HL-60/S4 treated with phorbol 12-myristate 13-acetate at 8.2 ng/mL for 4 days and 3 days (cell line): Measurements from ENCODE around the gene LCN12.
"Not testable (repeated sequence)": the region's sequence is repeated elsewhere in the genome, so short reads cannot be mapped to it uniquely, and the experiment has no call there.

Experiments
- in situ Hi-C: fragments of 300-500 bp; cut with MboI; formaldehyde crosslinking; loops from 2 replicates; pipeline ENCODE4 v1.15.0; 2022; ENCODE audit warnings: low sequenced_read_pairs

Gene LCN12

DNA sequence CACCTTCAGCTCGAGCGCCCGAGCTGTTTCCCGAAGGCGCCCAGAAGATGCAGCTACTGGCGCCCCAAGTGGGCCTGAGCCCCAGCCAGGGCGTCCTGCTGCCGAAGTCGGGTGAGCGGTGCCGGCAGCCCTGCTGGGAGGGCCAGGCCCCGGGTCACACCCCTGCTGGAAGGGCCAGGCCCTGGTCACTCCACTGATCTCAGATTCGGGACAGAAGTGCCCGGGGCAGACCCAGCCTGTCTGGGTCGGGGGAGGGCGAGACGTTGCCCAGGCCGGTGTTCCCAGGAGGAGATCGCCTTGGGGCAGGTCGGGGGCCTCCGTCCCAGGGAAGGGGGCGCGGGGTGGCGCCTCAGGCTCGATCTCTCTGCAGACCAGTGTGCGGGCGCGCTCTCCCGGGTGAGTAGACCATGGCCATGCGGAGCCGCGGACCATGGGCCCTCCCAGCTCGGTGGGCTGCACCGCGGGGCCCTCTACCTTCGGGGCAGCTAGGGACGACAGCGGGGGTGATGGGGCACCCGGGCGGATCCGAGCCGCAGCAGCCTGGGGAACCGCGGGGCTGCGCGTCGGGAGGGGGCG lies 33.0 kb downstream of the LCN12 start:
- in situ Hi-C loops, result no loop called here

DNA sequence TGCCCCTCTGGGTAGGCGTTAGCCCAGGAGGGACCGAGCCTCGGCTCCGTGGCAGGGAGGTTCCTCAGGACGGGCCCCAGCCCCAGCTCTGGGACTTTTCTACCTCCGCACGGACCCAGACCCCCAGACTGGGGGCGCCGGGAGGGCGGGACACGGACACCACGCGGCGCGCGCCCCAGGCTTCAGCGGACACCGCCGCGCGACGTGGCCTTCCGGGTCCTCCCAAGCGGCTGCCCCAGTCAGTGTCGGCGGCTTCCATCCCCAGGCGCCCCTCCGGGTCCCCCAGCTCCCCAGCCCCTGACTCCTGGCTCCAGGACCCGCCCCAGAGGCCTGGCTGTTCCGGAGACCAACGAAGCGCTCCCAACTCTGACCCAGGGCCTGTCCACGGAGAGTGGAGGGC lies 33.8 kb downstream of the LCN12 start:
- in situ Hi-C loops, result no loop called here

DNA sequence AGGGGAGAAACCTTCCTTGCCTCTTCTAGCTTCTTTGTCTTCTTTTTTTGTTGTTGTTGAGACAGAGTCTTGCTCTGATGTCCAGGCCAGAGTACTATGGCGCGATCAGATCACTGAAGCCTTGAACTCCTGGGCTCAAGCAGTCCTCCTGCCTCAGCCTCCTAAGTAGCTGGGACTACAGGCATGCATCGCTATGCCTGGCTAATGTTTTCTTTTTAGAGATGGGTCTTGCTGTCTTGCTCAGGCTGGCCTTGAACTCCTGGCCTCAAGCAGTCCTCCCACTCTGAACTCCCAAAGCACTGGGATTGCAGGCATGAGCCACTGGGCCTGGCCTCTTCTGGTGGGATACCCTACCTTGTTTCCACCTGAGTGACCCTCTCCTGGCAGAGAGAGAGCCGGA lies 36.8 kb downstream of the LCN12 start:
- in situ Hi-C loops, result no loop called here

DNA sequence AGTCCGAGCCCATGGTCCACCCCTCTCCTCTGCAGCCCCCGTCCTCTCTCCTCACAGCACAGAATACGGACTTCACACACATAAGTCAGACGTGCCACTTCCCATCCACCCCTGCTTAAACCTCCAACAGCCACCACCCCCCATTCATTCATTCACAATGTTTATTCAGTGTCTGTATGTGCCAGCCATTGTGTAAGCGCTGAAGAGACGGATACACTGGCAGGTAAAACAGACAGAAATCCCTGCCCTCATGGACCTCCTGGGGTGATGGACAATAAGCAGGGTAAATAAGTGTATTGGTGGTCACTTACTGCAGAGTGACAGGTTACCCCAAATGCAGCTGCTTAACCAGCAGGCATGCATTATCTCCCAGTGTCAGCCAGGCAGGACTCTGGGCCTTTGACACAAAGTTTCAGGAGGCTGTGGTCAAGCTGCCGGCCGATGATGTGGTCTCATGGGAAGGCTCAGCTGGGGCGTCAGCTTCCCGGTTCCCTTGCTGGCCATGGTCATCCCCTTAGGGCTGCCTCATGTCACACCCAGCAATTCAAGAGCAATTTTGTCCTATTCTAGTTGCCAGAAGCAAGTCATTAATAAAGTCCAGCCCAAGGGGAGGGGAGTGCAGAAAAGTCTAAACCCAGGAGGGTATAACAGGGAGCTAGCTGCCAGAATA lies 38.3 kb downstream of the LCN12 start:
- in situ Hi-C loops, result no loop called here

DNA sequence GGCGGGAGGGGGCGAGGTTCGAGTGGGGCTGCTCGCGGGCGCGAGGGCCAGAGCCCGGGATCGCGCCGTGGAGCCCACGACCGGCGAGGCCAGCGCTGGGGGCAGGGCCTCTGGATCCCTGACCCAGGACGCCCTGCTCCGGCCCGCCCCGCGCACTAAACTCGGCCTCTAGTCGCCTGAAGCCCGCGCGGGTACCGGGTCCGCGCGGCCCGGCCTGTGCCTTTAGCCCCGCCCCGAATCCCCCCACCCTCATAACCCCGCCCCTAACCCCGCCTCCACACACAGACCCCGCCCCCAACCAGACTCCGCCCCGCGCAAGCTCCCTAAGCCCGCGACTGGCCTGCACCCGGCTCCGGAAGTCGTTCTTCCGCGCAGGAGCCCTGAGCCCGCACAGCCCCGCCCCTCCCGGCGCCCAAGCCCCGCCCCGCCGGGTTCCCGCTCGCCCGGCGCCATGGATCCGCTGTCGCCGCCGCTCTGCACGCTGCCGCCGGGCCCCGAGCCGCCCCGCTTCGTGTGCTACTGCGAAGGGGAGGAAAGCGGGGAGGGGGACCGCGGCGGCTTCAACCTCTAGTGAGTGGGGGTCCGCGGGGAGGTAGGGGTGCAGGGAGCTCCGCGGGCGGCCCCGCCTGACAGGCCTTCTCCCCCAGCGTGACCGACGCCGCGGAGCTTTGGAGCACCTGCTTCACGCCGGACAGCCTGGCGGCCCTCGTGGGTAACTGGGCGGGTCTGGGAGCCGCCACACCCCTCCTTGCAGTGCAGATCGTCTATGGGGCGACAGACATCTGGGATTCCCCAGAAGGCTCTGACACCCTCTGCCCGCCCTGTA lies 40.1 kb downstream of the LCN12 start, which contains the start of gene PAXX:
Gene PAXX, plus strand, starts transcription at position 430 of the 826 bp plus-strand sequence. Its CDS starts 22 bp downstream, at position 452.
- in situ Hi-C loops, result no loop called here

DNA sequence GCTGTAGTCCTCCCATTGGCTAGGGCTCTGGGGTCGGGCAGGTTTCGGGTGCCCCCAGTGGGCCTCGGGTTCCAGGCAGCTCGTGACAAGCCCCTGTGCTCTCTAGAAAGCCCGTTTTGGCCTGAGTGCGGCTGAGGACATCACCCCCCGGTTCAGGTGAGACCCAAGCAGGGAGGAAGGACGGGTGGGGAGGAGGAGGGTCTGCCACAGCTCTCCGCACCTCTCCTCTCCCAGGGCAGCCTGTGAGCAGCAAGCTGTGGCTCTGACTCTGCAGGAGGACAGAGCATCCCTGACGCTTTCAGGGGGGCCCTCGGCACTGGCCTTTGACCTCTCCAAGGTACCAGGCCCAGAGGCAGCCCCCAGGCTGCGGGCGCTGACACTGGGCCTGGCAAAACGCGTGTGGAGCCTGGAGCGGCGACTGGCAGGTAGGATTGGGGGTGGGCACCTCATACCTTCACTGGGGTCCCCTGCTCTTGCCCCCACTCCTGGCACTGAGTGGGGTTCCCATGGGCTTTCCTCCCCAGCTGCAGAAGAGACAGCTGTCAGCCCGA lies 40.8 kb downstream of the LCN12 start:
- in situ Hi-C loops, result no loop called here

DNA sequence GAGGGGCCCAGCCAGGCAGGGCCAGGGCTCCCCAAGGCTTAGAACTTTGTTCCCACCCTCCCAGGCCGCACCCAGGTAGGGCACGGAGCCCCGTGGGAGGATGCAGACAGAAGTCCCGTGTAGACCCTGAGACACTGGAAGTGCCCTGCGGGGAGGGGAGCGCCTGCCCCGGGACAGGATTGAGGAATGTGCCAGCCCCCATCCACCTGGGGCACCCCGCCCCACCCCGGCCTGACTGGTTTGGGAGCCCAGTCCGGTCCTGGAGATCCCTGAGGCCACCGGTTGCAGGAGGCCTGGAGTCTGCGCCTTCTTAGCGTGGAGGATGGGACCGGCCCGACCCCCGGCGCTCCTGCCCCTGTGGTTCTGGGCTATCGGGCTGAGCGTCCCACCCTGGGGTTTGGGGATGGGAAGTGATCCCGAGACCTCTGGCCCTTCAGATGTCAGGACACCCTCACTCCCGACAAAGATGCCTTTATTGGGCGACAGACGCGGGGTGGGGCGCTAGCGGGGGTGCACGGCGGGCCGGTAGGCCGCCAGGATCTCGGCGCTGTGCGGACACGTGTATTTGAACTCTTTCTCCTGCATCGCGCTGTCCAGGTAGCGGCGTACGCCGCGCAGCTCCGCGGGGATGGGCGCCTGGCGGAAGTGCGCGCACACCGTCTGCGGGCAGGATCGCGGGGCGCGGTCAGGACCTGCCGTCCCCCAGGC lies 42.3 kb downstream of the LCN12 start:
- in situ Hi-C loops, result no loop called here

DNA sequence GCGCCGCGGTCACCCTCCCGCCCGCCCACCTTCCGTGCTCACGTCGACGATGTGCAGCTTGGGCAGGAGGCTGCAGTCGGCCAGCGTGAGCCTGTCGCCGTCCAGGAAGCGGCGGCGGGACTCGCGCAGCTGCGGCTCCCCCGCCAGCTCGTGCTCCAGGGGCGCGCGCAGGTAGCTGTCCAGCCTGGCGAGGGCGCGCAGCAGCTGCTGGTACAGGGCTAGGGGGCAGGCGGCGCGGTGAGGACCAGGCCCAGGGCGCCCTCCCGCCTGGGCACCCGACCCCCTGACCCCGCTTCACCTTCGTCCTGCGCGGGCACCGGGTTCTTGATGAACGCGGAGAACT lies 42.8 kb downstream of the LCN12 start:
- in situ Hi-C loops, result no loop called here

DNA sequence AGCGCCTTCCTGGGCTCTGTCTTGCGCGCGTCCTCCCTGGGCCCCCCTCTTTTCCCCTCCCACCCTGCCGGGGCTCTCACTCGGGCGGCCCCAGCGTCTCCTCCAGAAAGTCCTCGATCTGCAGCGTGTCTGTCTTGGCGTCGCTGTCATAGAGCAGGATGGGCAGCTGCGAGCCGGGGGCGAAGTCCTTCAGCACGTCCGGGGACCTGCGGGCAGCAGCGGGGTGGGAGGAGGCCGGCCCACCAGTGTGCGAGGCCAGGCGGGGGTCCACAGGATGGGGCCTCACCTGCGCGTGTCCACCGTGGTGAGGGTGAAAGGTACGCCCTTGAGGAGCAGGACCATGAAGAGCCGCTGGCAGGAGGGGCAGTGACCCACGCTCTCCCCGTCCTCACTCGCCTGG lies 43.3 kb downstream of the LCN12 start:
- in situ Hi-C loops, result no loop called here

DNA sequence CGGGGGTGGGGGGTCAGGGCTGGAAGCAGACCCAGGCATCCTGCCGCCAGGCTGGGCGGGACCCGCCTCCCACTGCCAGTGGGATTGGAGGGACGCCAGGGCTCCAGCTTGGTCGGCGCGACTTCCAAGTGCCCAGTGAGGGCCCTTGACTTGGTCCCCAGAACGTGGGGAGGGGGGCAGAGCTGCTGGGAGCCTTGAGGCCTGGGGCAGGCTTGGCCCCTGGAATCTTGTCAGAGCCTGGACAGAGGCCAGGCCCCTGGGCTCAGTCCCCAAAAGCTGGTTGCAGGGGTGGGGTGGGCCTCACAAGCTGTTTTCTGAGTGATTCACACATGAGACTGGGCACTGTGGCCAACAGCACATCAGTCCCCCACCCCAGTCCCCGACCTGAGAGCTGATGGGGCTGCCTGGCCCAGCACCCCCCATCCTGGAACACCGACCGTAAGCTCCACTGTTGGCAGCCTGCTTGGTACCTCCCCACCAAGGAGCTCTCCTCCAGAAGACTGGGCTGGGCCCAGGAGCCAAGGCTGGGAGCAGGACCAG lies 43.8 kb downstream of the LCN12 start:
- in situ Hi-C loops, result no loop called here

DNA sequence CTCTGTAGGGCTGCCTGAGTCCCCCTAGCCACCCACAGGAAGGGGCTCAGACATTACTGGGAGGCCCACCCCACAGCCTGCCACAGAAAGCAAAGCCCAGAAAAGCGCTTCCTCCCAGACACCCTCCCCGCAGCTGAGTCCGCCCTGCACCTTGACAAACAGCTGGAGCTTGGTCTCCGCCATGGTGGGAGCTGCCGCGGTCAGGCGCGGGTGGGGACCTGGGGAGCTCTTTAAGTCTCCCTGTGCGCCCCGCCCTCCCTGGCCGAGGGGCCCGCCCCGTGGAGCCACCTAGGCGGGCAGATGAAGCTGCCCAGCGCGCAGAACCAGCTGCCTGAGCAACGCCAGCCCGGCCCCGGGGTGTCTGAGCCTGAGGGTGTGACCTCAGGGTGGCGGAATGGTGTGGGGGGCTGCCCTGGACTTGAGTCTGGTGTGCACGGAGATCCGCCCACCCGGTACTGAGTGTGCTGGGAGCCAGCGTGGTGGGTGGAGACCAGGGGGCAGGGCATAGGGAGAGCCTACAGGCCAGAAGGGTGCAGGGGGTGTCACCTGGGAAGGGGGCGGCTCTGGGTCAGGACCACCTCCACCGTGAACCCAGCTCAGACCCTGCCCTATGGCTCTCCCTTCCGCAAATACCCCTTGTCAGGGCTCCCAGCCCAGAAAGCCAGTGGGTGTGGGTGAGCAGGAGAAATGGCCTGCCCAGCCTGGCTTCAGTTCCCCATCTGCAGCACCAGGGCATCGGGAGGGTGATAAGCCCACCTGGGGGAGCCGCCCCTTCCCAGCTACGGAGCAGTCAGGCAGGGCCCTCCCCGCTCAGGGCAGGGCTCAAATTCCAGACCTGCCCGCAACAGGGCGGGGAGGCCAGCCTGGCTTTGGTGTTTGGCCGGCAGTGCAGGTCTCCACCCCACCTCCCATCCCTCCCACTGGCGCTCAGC lies 44.6 kb downstream of the LCN12 start, which contains the start of gene CLIC3:
Gene CLIC3, minus strand, starts transcription at position 208 of the 932 bp plus-strand sequence. Its CDS starts 25 bp downstream, at position 183.
- in situ Hi-C loops, result no loop called here

DNA sequence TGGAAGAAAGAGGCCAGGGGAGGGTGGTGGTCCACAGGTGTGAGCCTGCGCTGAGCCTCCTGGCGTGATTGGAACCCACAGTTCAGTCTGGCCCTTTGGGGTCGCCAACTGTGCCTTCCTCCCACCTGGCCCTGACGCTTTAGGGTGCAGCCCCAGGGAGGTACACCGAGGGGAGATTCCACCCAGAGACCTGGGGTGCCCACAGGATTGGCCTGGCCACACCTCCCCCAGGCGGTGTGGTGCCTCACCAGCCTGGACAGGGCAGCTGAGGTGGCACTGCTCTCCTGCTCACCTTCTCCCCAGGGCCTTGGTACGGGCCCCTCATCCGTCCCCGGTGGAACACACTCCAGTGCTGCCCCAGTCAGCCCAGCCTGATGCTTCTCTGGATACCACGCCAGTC lies 45.3 kb downstream of the LCN12 start:
- in situ Hi-C loops, result no loop called here

DNA sequence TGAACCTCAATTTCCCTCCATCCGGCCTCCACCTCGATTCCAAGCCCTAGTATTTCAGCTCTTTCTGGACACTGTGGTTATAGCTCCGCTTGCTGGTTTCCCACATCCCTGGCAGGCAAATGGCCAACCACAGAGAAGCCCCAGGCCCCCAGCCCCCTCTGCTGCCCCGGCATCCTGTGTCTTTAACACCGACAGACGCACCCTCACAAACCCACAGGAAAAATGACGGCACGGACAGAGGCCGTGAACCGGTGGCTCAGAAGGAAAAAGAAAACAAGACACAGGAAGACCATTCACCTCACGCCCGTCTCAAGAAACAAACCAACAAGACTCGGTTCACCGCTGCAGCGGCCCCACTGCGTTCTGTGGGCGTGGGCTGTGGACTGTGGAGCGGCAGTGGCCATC lies 45.8 kb downstream of the LCN12 start:
- in situ Hi-C loops, result no loop called here

DNA sequence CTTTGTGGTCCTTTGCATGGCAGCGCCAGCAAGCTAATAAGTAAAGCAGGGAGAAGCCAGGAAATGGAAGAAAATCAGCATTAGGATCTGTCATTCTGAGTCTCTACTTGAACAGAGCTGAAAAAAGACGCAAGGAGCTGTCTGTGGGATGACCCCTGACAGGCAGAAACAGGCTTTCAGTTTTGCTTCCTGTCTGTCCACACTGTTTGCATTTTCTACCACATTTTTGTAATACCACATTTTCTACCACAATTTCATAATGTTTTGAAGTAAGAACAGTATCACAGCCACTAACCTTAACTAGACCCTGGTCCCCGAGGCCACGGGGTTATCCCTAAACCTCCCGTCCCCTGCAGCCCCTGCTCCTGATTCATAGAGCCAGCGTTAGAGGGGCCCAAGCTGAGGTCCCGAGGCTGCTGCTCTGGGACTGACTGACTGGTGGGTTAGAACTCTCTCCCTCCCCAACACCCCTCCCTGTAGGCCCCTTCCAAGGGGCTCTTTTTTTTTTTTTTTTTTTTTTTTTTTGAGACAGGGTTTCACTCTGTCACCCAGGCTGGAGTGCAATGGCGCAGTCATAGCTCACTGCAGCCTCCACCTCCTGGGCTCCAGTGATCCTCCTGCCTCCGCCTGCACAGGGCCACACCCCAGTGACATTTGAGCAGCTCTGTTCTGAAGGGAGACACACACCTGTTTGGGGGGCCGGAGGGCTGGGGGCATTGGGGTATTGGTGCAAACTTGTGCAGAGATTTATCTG lies 48.3 kb downstream of the LCN12 start:
- in situ Hi-C loops, result no loop called here

DNA sequence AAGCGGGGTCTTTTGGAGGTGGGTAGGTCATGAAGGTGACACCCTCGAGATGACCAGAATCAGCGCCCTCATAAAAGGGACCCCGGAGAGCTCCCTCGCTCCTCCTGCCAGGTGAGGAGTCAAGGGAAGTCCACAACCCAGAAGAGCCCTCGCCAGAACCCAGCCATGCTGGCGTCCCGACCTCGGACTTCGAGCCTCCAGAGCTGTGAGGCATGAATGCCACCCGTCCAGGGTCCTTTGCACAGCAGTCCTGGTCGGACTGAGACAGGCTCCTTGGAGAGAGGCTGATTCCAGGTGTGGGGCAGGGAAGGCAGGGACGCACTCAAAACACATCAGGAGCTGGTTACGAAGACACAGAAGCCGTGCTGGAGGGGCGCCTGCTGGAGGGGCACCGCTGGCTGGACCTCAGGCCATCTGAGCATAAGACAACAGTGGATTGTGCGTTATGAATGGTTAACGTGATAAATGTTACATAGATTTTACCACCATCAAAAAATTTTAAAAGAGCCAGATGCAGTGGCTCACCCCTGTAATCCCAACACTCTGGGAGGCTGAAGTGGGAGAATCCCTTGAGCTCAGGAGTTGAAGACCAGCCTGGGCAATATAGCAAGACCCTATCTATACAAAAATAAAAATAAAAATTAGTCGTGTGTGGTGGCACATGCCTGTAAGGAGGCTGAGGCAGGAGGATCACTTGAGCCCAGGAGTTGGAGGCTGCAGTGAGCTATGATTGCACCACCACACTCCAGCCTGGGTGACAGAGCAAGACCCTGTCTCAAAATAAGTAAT lies 50.0 kb downstream of the LCN12 start:
- in situ Hi-C loops, result no loop called here

DNA sequence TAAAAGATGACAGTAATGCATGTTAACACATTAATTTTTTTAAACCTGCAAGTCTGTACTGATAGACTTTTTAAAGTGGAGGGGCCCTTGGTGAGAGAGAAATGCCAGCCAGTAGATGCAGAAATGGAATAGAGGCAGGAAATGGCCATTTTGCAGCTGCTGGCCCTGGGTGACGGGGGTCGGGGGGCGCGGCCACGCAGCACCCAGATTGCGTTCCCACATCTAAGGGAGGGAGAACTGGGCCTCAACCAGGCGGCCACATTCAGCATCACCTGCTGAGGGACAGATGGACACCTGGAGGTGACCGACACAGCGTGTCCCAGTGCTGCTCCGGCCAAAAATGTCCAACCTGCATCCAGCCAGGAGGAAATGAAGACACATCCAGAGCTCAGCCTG lies 50.6 kb downstream of the LCN12 start:
- in situ Hi-C loops, result no loop called here

DNA sequence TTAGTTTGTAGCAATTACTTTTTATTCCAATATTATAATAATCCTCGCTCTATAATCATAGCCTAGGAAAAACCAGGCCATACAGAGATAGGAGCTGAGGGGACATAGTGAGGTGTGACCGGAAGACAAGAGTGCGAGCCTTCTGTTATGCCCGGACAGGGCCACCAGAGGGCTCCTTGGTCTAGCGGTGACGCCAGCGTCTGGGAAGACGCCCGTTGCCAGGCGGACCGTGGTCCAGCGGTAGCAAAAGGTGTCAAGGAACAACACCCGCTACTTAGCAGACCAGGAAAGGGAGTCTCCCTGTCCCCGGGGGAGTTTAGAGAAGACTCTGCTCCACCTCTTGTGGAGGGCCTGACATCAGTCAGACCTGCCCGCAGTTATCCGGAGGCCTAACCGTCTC lies 52.2 kb downstream of the LCN12 start:
- in situ Hi-C loops, result not testable (repeated sequence)
